HCT116 (cell line): ENCODE data around the gene SEZ6. TPM values are rescaled to one million over a fixed set of nuclear protein-coding genes. Genes with fewer than 3 reads are reported as not detected.

Source experiments
- ATAC-seq: fragments of 200-7000 bp; cut with Tn5 transposase; 2 replicates; pipeline ENCODE4 v1.9.1; 2020; ENCODE audit warnings: mild to moderate bottlenecking, moderate library complexity
- BruUV-seq: library from RNA; stranded (reverse); fragments of 400-500 nt; replicated peaks from 2 replicates; lab custom pipeline; 2021; lab: Mats Ljungman, UMichigan
- CTCF ChIA-PET: fragments of 300-600 bp; sonication (Branson Sonifier 250); formaldehyde crosslinking; loops from one replicate; lab custom pipeline; 2021; ENCODE audit warnings: antibody characterized with exemption; lab: Charles Lee
- POLR2A ChIA-PET: fragments of 300-600, 350-600 bp; sonication (Branson Sonifier 250); formaldehyde crosslinking; loops from one replicate; lab custom pipeline; 2021; ENCODE audit warnings: antibody characterized with exemption; lab: Charles Lee
- RAD21 ChIA-PET, 2 experiments: fragments of 300-600 bp; sonication (Branson Sonifier 250); formaldehyde crosslinking; loops; one replicate each; lab custom pipeline; 2023; ENCODE audit warnings: low total read pairs in 2 of 2; ENCODE audit not compliant: uncharacterized antibody in 2 of 2, unreplicated experiment in 2 of 2, low non-redundant PET in 1 of 2; lab: Charles Lee
- DNase-seq: peaks from one replicate; pipeline ENCODE4 v3.0.0-alpha.2; 2010; ENCODE audit warnings: low read depth, low spot score
- H2AFZ ChIP-seq: fragments of 200-600 bp; shearing (Covaris generic), sonication (generic); 2 replicates; pipeline ENCODE4 v1.6.1; 2017; ENCODE audit warnings: low read depth, mixed run types, mixed read lengths, antibody characterized with exemption, low read length; ENCODE audit not compliant: poor library complexity, severe bottlenecking
- H3K27ac ChIP-seq: 2 replicates; pipeline ENCODE4 v1.5.1; 2012; ENCODE audit warnings: low read depth, low read length
- H3K27me3 ChIP-seq: fragments of 200-600 bp; sonication (generic); 2 replicates; pipeline ENCODE4 v1.6.1; 2016; ENCODE audit warnings: mixed run types, low read length, mixed read lengths; ENCODE audit not compliant: insufficient read depth
- H3K36me3 ChIP-seq, 2 experiments: fragments of 200-500 bp in 1 of 2; fragments of 200-600 bp in 1 of 2; sonication (Bioruptor generic) in 1 of 2; sonication (generic) in 1 of 2; 2 replicates each; pipeline versions ENCODE4 v1.5.1 to v1.6.1; 2014 to 2016; ENCODE audit warnings: low read length in 2 of 2, inconsistent platforms in 1 of 2, mixed read lengths in 1 of 2, mixed run types in 1 of 2; ENCODE audit not compliant: insufficient read depth in 2 of 2, control insufficient read depth in 1 of 2
- H3K4me1 ChIP-seq, 2 experiments: fragments of 200-600 bp in 1 of 2; sonication (generic) in 1 of 2; 2 replicates each; pipeline versions ENCODE4 v1.5.1 to v1.6.1; 2012 to 2017; ENCODE audit warnings: low read length in 2 of 2, inconsistent platforms in 1 of 2, mild to moderate bottlenecking in 1 of 2, mixed read lengths in 1 of 2, mixed run types in 1 of 2, moderate library complexity in 1 of 2; ENCODE audit not compliant: insufficient read depth in 2 of 2, control insufficient read depth in 1 of 2
- H3K4me2 ChIP-seq: fragments of 200-600 bp; sonication (generic); 2 replicates; pipeline ENCODE4 v1.6.1; 2017; ENCODE audit warnings: mixed run types, low read length, mixed read lengths
- H3K4me3 ChIP-seq, 2 experiments: fragments of 200-600 bp in 1 of 2; sonication (generic) in 1 of 2; replicated peaks in 1 of 2; 2 replicates each; pipeline ENCODE4 v1.5.1; 2011 to 2016; ENCODE audit warnings: low read length in 2 of 2, control low read depth in 1 of 2, low read depth in 1 of 2, mild to moderate bottlenecking in 1 of 2, mixed read lengths in 1 of 2, mixed run types in 1 of 2
- H3K79me2 ChIP-seq: fragments of 200-600 bp; sonication (generic); 2 replicates; pipeline ENCODE4 v1.6.1; 2017; ENCODE audit warnings: mild to moderate bottlenecking, mixed run types, low read length, moderate library complexity, mixed read lengths; ENCODE audit not compliant: insufficient read depth
- H3K9ac ChIP-seq: fragments of 200-600 bp; sonication (generic); 2 replicates; pipeline ENCODE4 v1.6.1; 2016; ENCODE audit warnings: low read length, mixed read lengths
- H3K9me2 ChIP-seq: fragments of 200-600 bp; sonication (generic), shearing (Covaris generic); 2 replicates; pipeline ENCODE4 v1.6.1; 2017; ENCODE audit warnings: mixed run types, mild to moderate bottlenecking, moderate library complexity; ENCODE audit not compliant: insufficient read depth
- H3K9me3 ChIP-seq, 2 experiments: fragments of 200-500 bp in 1 of 2; fragments of 200-600 bp in 1 of 2; sonication (Bioruptor generic) in 1 of 2; sonication (generic) in 1 of 2; 2 replicates each; pipeline ENCODE4 v1.6.1; 2014 to 2017; ENCODE audit warnings: low read length in 2 of 2, mixed read lengths in 2 of 2, inconsistent platforms in 1 of 2, low read depth in 1 of 2, mild to moderate bottlenecking in 1 of 2, mixed run types in 1 of 2, moderate library complexity in 1 of 2; ENCODE audit not compliant: control insufficient read depth in 1 of 2, insufficient read depth in 1 of 2
- H4K20me1 ChIP-seq: fragments of 200-600 bp; sonication (generic), shearing (Covaris generic); 2 replicates; pipeline ENCODE4 v1.6.1; 2017; ENCODE audit warnings: mixed run types, mild to moderate bottlenecking, moderate library complexity; ENCODE audit not compliant: insufficient read depth
- CBX3 ChIP-seq: IDR thresholded peaks from 2 replicates; pipeline ENCODE4 v1.6.1; 2012; ENCODE audit warnings: low read depth
- CEBPB ChIP-seq: IDR thresholded peaks from 2 replicates; pipeline ENCODE4 v1.6.1; 2012; ENCODE audit warnings: low read depth
- EGR1 ChIP-seq: IDR thresholded peaks from 2 replicates; pipeline ENCODE4 v1.6.1; 2012; ENCODE audit warnings: low read depth
- EZH2 ChIP-seq: fragments of 200-600 bp; sonication (generic); IDR thresholded peaks from 2 replicates; pipeline ENCODE4 v1.6.1; 2017; ENCODE audit warnings: antibody characterized with exemption, mixed run types
- EZH2phosphoT487 ChIP-seq: fragments of 200-600 bp; IDR thresholded peaks from 2 replicates; pipeline ENCODE4 v1.6.1; 2018; ENCODE audit warnings: antibody characterized with exemption, borderline replicate concordance
- FOSL1 ChIP-seq: IDR thresholded peaks from 2 replicates; pipeline ENCODE4 v1.6.1; 2012; ENCODE audit warnings: low read depth
- JUND ChIP-seq: IDR thresholded peaks from 2 replicates; pipeline ENCODE4 v1.6.1; 2012
- POLR2A ChIP-seq: IDR thresholded peaks from 2 replicates; pipeline ENCODE4 v1.7.0; 2011; ENCODE audit warnings: borderline replicate concordance; ENCODE audit not compliant: insufficient read depth, insufficient read length; ENCODE audit errors: extremely low read depth
- POLR2AphosphoS5 ChIP-seq: IDR thresholded peaks from 2 replicates; pipeline ENCODE4 v1.6.1; 2011; ENCODE audit warnings: mild to moderate bottlenecking, low read depth, low read length, moderate library complexity
- RAD21 ChIP-seq: IDR thresholded peaks from 2 replicates; pipeline ENCODE4 v1.6.1; 2012; ENCODE audit warnings: low read depth, mild to moderate bottlenecking
- SP1 ChIP-seq: IDR thresholded peaks from 2 replicates; pipeline ENCODE4 v1.6.1; 2012; ENCODE audit warnings: low read depth
- SRF ChIP-seq: IDR thresholded peaks from 2 replicates; pipeline ENCODE4 v1.6.1; 2012; ENCODE audit warnings: low read depth
- YY1 ChIP-seq: IDR thresholded peaks from 2 replicates; pipeline ENCODE4 v1.6.1; 2011; ENCODE audit warnings: low read length, low read depth, moderate library complexity, mild to moderate bottlenecking; ENCODE audit not compliant: insufficient replicate concordance; ENCODE audit errors: extremely low read depth
- ZNF274 ChIP-seq: fragments of 200-500 bp; sonication (Bioruptor generic); IDR thresholded peaks from 2 replicates; pipeline ENCODE4 v1.6.1; 2014; ENCODE audit warnings: mild to moderate bottlenecking, low read depth, low read length, inconsistent platforms
- intact Hi-C: fragments of 100-400 bp; cut with micrococcal nuclease; formaldehyde crosslinking; loops from 2 replicates; pipeline ENCODE4 v1.10.0; 2022
- total RNA-seq: library from RNA; stranded (reverse); gene quantifications from one replicate; pipeline ENCODE4 v1.2.1, GENCODE V29; 2021; ENCODE audit not compliant: unreplicated experiment
- TF ChIP-seq, protein P1 (sequence below): IDR thresholded peaks from 2 replicates; pipeline ENCODE4 v1.6.1; 2011; ENCODE audit warnings: mild to moderate bottlenecking, low read length, moderate library complexity; ENCODE audit not compliant: insufficient replicate concordance; ENCODE audit errors: extremely low read depth
- TF ChIP-seq, protein P2 (sequence below): IDR thresholded peaks from 2 replicates; pipeline ENCODE4 v1.6.1; 2012

SEZ6 gene
- total RNA-seq, 1 experiment from 2014 or later: 0.22 TPM

GRCh38 chr17:28973425-28973824 lies 32.4 kb downstream of the SEZ6 start:
- Histone ChIP-seq H3K36me3 (no peaks in the 10 kb centered on the region), H3K79me2 (no peaks in the 10 kb centered on the region), H4K20me1 (no peaks in the 10 kb centered on the region), H3K9ac (no peak overlapping the region), H3K4me1 (peaks cover 3 to 6% of the 10 kb centered on the region in 2 experiments; a peak in 2 of 4 replicates), H3K9me3 (no peaks in the 10 kb centered on the region), H3K4me2 (no peak overlapping the region), H3K27me3 (peaks cover 8% of the 10 kb centered on the region; the same call in 1 of the 2 replicates), H3K4me3 (no peak overlapping the region), H3K27ac (no peak overlapping the region), H2AFZ (no peak overlapping the region), H3K9me2 (no peaks in the 10 kb centered on the region)
- no peak for TF ChIP-seq EZH2
- TF ChIP-seq EZH2phosphoT487: no peak
- TF ChIP-seq, protein P1, sequence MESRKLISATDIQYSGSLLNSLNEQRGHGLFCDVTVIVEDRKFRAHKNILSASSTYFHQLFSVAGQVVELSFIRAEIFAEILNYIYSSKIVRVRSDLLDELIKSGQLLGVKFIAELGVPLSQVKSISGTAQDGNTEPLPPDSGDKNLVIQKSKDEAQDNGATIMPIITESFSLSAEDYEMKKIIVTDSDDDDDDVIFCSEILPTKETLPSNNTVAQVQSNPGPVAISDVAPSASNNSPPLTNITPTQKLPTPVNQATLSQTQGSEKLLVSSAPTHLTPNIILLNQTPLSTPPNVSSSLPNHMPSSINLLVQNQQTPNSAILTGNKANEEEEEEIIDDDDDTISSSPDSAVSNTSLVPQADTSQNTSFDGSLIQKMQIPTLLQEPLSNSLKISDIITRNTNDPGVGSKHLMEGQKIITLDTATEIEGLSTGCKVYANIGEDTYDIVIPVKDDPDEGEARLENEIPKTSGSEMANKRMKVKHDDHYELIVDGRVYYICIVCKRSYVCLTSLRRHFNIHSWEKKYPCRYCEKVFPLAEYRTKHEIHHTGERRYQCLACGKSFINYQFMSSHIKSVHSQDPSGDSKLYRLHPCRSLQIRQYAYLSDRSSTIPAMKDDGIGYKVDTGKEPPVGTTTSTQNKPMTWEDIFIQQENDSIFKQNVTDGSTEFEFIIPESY: no peak
- no peak for TF ChIP-seq POLR2A
- no peak for TF ChIP-seq YY1
- TF ChIP-seq JUND: no peak
- no peak for TF ChIP-seq CBX3
- POLR2A ChIA-PET: no interaction called here
- CTCF ChIA-PET: interaction anchor here (1.1 to 1.5 kb wide), 3 partner anchors 8 to 138 kb away, joined by 3 to 5 read pairs (median 5); no protein-coding TSS in a partner anchor
- no peak for DNase-seq
- RAD21 ChIA-PET: no interaction called here
- intact Hi-C loops: no loop called here
- ATAC-seq: no peak
- BruUV-seq: no TSS peak

GRCh38 chr17:28972437-28972836 lies 33.4 kb downstream of the SEZ6 start:
- ChIA-PET POLR2A (no interaction called here), RAD21 (no interaction called here), CTCF (interaction anchor here (1.5 kb wide), 1 partner anchor 8 kb away, joined by 3 read pairs; no protein-coding TSS in a partner anchor)
- Histone ChIP-seq H3K27ac (no peak overlapping the region), H3K36me3 (no peaks in the 10 kb centered on the region), H3K4me3 (no peak overlapping the region), H3K4me2 (no peak overlapping the region), H3K9me2 (no peaks in the 10 kb centered on the region), H4K20me1 (no peaks in the 10 kb centered on the region), H3K9me3 (no peaks in the 10 kb centered on the region), H3K4me1 (peaks cover 3 to 7% of the 10 kb centered on the region in 2 experiments; a peak in 2 of 4 replicates), H3K79me2 (no peaks in the 10 kb centered on the region), H3K27me3 (no peaks in the 10 kb centered on the region), H3K9ac (no peak overlapping the region), H2AFZ (no peak overlapping the region)
- ATAC-seq: no peak
- no peak for DNase-seq
- BruUV-seq: no TSS peak
- intact Hi-C loops: no loop called here
- TF ChIP-seq POLR2AphosphoS5: no peak
- TF ChIP-seq FOSL1: no peak
- TF ChIP-seq, protein P1: no peak
- no peak for TF ChIP-seq POLR2A
- no peak for TF ChIP-seq EZH2phosphoT487
- no peak for TF ChIP-seq SP1
- TF ChIP-seq EZH2: no peak
- TF ChIP-seq, protein P2, sequence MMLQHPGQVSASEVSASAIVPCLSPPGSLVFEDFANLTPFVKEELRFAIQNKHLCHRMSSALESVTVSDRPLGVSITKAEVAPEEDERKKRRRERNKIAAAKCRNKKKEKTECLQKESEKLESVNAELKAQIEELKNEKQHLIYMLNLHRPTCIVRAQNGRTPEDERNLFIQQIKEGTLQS: no peak
- TF ChIP-seq CBX3: no peak
- no peak for TF ChIP-seq JUND
- no peak for TF ChIP-seq CEBPB
- TF ChIP-seq RAD21: no peak
- no peak for TF ChIP-seq EGR1
- no peak for TF ChIP-seq SRF
- TF ChIP-seq ZNF274: no peak
